Measurements from ENCODE around the gene RAD9B. TPM values are rescaled to one million over a fixed set of nuclear protein-coding genes. Genes with fewer than 3 reads are reported as not detected.

The RAD9B gene
- 0.47 and 0.69 TPM in 2 replicates for total RNA-seq

DNA sequence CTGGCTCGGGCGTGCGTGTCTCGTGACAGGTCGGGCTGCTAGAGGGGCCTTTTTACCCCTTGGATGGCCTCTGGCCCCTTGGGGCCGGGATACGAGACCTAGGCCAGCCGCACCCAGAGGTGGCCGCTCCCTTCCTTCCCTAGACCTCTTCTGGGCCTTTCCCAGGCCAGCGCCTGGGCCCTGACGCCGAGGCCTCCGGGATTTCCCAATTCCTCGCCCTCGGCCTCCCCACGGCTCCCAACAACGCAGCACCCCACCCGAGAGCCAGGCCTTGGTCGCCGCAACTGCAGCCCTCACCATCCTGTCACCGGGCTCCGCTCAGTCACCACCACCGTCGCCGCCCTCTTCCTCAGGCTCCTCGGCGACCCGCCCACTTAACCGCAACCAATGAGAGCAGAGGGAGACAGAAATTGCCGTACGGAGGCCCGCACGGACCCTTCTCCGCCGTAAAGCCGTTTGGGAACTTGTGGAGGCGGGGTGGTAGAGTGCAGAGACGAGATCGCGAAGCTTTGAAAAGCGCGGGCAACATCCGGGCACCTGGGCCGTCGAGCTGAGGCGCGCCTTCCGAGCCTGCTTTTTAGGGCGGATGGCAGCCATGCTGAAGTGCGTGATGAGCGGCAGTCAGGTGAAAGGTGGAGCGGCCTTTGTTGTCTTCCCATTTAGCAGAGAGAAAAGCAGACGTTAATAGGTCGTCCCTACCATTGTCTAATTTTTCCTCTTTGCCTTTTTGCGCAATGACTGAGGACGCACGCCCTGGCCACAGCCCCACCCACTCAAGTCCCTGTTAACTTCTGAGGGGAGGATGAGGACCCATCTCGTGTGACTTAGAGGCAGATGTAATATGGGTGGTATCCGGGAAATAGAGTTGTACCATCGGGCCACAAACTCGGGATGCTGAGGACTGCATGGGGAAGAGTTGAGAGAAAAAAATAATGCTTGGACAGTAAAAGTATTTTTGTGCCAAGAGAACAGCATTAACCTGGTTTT lies at the start of gene RAD9B, which contains the start of gene VPS29:
Gene RAD9B (plus strand): TSS at position 580 of the 987 bp plus-strand sequence. CDS start 7 bp downstream, at position 587.
Gene VPS29 (minus strand): TSS at position 360 of the 987 bp plus-strand sequence. CDS start 60 bp downstream, at position 300.

GRCh38 chr12:110468214-110469048 lies 33.7 kb upstream of the RAD9B start, which contains the start of the genes FAM216A and GPN3:
FAM216A (plus strand) TSS chr12:110468845; CDS start chr12:110468876, 31 bp downstream.
GPN3 (minus strand) TSS chr12:110468257; CDS start chr12:110468203, 54 bp downstream.

Other genes starting within 250 kb of the RAD9B start
- gene ATP2A2, start 221.1 kb upstream of the RAD9B start, total RNA-seq: 63.5 and 74.6 TPM in 2 replicates
- gene ANAPC7, start 98.6 kb upstream of the RAD9B start, total RNA-seq: 34.5 and 52.0 TPM in 2 replicates
- gene ARPC3, start 52.0 kb upstream of the RAD9B start, total RNA-seq: 88.1 and 183 TPM in 2 replicates
- gene GPN3, start 34.1 kb upstream of the RAD9B start, total RNA-seq: 10.6 and 12.0 TPM in 2 replicates
- gene FAM216A, start 33.5 kb upstream of the RAD9B start, total RNA-seq: 12.1 and 13.1 TPM in 2 replicates
- gene VPS29, start 220 bp upstream of the RAD9B start, total RNA-seq: 34.4 and 45.1 TPM in 2 replicates
- gene PPTC7, start 81.0 kb downstream of the RAD9B start, total RNA-seq: 4.9 and 5.4 TPM in 2 replicates
- gene TCTN1, start 111.8 kb downstream of the RAD9B start, total RNA-seq: 18.1 and 23.6 TPM in 2 replicates
- gene HVCN1, start 186.8 kb downstream of the RAD9B start, total RNA-seq: 4.7 and 8.8 TPM in 2 replicates
- 45.3 and 92.2 TPM in 2 replicates for gene PPP1CC, start 240.6 kb downstream of the RAD9B start, total RNA-seq